ENCODE results near the gene ZNF883. TPM values are rescaled to one million over a fixed set of nuclear protein-coding genes. Genes with fewer than 3 reads are reported as not detected.

ZNF883 gene
- total RNA-seq, 1 donor from 2014 or later, result 5.7 TPM

GRCh38 chr9:112933696-112934095 is 78.3 kb downstream of the ZNF883 start:
- DNase-seq, result no peak
- intact Hi-C loops (cut with DNase I), result no loop called here
- no peak for ATAC-seq (ENCODE audit: poor library complexity)

DNA sequence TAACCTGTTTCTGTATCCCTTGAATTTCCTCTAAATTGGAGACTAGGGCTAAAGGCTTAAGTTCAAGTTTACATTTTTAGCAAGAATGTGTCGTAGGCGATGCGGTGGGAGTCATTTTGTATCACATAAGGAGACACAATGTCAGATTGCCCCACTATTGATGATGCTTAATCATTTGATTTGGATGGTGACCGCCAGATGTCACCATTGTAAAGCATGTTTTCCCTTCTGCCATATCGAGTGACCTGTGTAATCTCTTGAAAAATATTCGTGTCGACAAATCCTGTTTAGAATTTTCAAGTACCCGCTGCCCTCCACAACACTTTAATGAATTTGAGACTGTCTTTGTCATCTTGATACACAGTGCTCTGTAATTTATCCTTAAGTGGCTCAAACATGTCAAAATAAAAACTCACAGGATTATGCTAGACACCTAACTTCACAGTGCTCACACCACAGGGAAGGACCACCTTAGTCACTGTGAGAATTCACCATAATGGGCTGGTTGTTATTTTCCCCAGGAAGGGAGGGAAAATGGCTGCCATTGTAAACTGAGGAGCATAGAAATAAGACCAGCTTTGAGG is 86.8 kb downstream of the ZNF883 start:
- DNase-seq (no peak), ATAC-seq (ENCODE audit: poor library complexity) (peak; percentile 38)
- intact Hi-C loops (cut with DNase I), result no loop called here

GRCh38 chr9:112921549-112921948 is 90.4 kb downstream of the ZNF883 start:
- ATAC-seq (ENCODE audit: poor library complexity) (no peak), DNase-seq (no peak)
- intact Hi-C loops (cut with DNase I), result no loop called here

DNA sequence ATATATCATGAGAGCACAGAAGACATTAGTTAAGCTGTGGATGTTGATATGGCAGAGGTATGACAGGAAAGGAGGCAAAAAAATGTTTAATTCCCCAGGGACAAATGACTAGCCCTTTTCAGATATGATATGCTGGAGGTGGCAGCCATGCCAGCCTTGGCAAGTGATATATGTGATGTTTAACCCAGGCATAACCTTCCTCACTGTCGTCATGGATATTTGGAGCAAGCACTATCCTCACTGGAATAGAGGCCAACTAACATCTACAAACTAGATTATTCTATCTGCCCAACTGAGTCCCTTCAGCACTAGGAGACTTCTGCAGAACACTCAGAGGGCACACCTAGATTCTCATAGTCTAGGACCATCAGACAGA is 94.0 kb downstream of the ZNF883 start:
- intact Hi-C loops (cut with DNase I), result no loop called here
- ATAC-seq (ENCODE audit: poor library complexity), result no peak
- DNase-seq, result no peak

DNA sequence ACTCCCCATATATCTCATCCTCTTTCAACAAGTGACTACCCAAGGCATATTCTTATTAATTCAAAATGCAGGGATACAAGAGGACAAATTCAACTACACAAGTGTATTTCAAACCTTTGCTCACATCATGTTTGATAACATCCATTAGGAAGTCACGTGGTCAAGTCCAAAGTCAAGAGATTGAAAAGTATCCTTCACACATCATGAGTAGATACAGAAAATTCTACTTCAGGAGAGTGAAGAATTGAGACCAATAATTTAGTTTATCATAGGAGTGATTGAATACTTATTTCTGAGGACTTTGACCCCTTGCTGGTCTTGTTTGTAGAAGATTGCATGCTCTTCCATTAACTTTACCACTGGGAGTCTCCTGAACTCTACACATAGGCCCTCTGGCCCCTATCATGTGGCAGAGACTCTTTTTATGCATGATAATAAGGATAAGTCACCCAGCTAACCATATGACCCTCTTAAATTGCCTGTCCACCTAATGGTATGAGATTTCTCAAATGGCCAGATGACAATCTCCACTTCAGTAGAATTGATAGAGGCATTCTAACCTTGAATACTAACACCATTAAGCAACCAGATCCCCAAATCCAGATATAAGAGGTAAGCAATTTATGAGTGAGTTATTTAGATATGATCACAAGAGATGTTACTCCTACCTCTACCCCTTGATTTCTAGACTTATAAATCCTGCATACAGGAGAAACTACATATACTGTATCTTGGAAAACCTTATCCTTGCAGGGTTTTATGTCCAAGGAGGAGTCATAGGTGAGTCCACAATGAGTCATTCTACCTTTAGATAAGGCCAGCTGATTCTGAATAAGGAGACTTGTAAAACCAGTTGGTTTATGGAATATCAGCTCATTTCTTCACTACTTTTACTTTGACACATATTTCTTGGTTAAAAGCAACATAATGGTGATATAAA is 94.7 kb downstream of the ZNF883 start:
- ATAC-seq (ENCODE audit: poor library complexity), result no peak
- intact Hi-C loops (cut with DNase I), result no loop called here

GRCh38 chr9:112914524-112914923 is 97.5 kb downstream of the ZNF883 start:
- ATAC-seq (ENCODE audit: poor library complexity) (peak; percentile 18), DNase-seq (no peak)
- intact Hi-C loops (cut with DNase I), result no loop called here

More for the DNA sequence above, 94.7 kb downstream of the ZNF883 start:
- DNase-seq, result no peak

GRCh38 chr9:112913326-112913725 is 98.7 kb downstream of the ZNF883 start:
- no peak for DNase-seq
- intact Hi-C loops (cut with DNase I), result no loop called here
- no peak for ATAC-seq (ENCODE audit: poor library complexity)

DNA sequence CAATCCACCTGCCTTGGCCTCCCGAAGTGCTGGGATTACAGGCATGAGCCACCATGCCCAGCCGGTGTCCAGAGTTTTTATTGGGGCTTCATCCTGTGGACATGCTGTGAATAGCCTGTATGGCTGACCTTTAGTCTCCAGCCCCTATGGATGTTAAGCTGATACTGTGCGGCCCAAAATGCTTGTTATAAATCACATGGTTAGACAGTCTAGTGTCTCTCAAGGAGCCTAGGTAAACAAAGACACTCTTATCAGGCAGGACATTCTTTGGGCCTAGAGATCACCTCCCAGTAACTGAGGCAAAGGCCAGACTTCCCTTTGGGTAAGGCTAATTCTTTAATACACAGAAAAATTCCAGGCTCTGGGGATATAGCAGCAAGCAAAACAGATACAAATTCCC is 99.4 kb downstream of the ZNF883 start:
- no peak for DNase-seq
- intact Hi-C loops (cut with DNase I), result no loop called here
- no peak for ATAC-seq (ENCODE audit: poor library complexity)

- intact Hi-C loops (cut with DNase I), result no loop called here
- ATAC-seq (ENCODE audit: poor library complexity) (no peak), DNase-seq (no peak)
Observed at GRCh38 chr9:112911736-112912135, 100.3 kb downstream of the ZNF883 start.

Other genes starting within 250 kb of the ZNF883 start
- not detected for gene SLC46A2, start 121.3 kb downstream of the ZNF883 start, total RNA-seq
- gene ZFP37, start 44.5 kb upstream of the ZNF883 start, total RNA-seq, result 1.0 TPM
- 14.1 TPM for gene SLC31A2, start 138.8 kb upstream of the ZNF883 start, total RNA-seq
- 18.1 TPM for gene FKBP15, start 209.1 kb upstream of the ZNF883 start, total RNA-seq
- 9.4 TPM for gene SLC31A1, start 209.4 kb upstream of the ZNF883 start, total RNA-seq

Measured in Right ventricle myocardium superior (tissue), 1 donor.